ENCODE data around the gene QRFP.

- TF ChIP-seq CTCF (IDR thresholded peaks at IDR 0.05) = no peak
- no peak for TF ChIP-seq POLR2AphosphoS5 (IDR thresholded peaks at IDR 0.05; ENCODE audit: low read depth, low read length)
These were observed 8.3 kb downstream of the QRFP start for GRCh38 chr9:130888146-130888885.

Measured in SK-N-SH (cell line).